ENCODE results near the gene CDV3.

GRCh38 chr3:133574260-133574881, 885 bp downstream of the CDV3 start:
- TF ChIP-seq POLR2AphosphoS5 (IDR thresholded peaks at IDR 0.05) = no peak
- TF ChIP-seq EP300 (conservative IDR thresholded peaks at IDR 0.05; ENCODE audit: poor library complexity, severe bottlenecking) = no peak
- no peak for TF ChIP-seq EZH2 (IDR thresholded peaks at IDR 0.05; ENCODE audit: borderline replicate concordance, insufficient read depth, low read length, poor library complexity, severe bottlenecking)
- peak; percentile 39 for TF ChIP-seq CTCF (IDR thresholded peaks at IDR 0.05; ENCODE audit: poor library complexity, severe bottlenecking)
- TF ChIP-seq TAF1 (IDR thresholded peaks at IDR 0.05; ENCODE audit: low read depth) = no peak
- TF ChIP-seq REST (IDR thresholded peaks at IDR 0.05; ENCODE audit: borderline replicate concordance) = no peak
